SU-DHL-6 (cell line): ENCODE results near the gene GARIN5A.

Experiments used
- H2AFZ ChIP-seq: fragments of 200-600 bp; sonication (generic); 2 replicates; pipeline ENCODE4 v1.6.1; 2014; ENCODE audit warnings: low read depth, mild to moderate bottlenecking, moderate library complexity, mixed read lengths, antibody characterized with exemption, low read length; ENCODE audit not compliant: severe bottlenecking
- H3F3A ChIP-seq: fragments of 200-600 bp; shearing (Covaris generic); 2 replicates; pipeline ENCODE4 v1.6.0; 2016; ENCODE audit warnings: antibody characterized with exemption, mild to moderate bottlenecking; ENCODE audit not compliant: insufficient read depth
- H3K27ac ChIP-seq: fragments of 200-600 bp; sonication (generic); 2 replicates; pipeline ENCODE4 v1.5.1; 2016; ENCODE audit warnings: low read depth, mild to moderate bottlenecking, low read length, moderate library complexity, mixed read lengths
- H3K27me3 ChIP-seq: fragments of 200-600 bp; sonication (generic), shearing (Covaris generic); 2 replicates; pipeline ENCODE4 v1.6.0; 2014; ENCODE audit warnings: mild to moderate bottlenecking, low read length
- H3K36me3 ChIP-seq: fragments of 200-600 bp; sonication (generic); 2 replicates; pipeline ENCODE4 v1.6.1; 2014; ENCODE audit warnings: mild to moderate bottlenecking, low read length, mixed read lengths
- H3K4me2 ChIP-seq: fragments of 300-600, 200-600 bp; shearing (Covaris generic), sonication (generic); 2 replicates; pipeline ENCODE4 v1.6.0; 2014; ENCODE audit warnings: low read length, low read depth, mild to moderate bottlenecking; ENCODE audit not compliant: poor library complexity, severe bottlenecking
- H3K4me3 ChIP-seq: fragments of 200-600 bp; sonication (generic); 2 replicates; pipeline ENCODE4 v1.5.1; 2014; ENCODE audit warnings: antibody characterized with exemption, low read length, mild to moderate bottlenecking, mixed read lengths; ENCODE audit not compliant: insufficient read depth, poor library complexity, severe bottlenecking
- H3K79me2 ChIP-seq: fragments of 200-600 bp; sonication (generic); 2 replicates; pipeline ENCODE4 v1.6.1; 2014; ENCODE audit warnings: mild to moderate bottlenecking, low read length, moderate library complexity; ENCODE audit not compliant: insufficient read depth
- H3K9ac ChIP-seq: fragments of 200-600 bp; sonication (generic); 2 replicates; pipeline ENCODE4 v1.7.0; 2014; ENCODE audit warnings: mild to moderate bottlenecking, low read length
- H3K9me2 ChIP-seq: fragments of 200-600 bp; sonication (generic); replicated peaks from 2 replicates; pipeline ENCODE4 v1.6.1; 2014; ENCODE audit warnings: low read length; ENCODE audit not compliant: insufficient read depth
- H3K9me3 ChIP-seq: fragments of 200-600 bp; sonication (generic); 2 replicates; pipeline ENCODE4 v1.6.1; 2014; ENCODE audit warnings: low read length, mixed read lengths; ENCODE audit not compliant: insufficient read depth
- H4K20me1 ChIP-seq: fragments of 200-600 bp; sonication (generic); 2 replicates; pipeline ENCODE4 v1.6.1; 2014; ENCODE audit warnings: low read depth, mild to moderate bottlenecking, antibody characterized with exemption, low read length, moderate library complexity, mixed read lengths
- CTCF ChIP-seq: fragments of 200-600 bp; sonication (generic); IDR thresholded peaks from one replicate; pipeline ENCODE4 v1.5.1; 2017; ENCODE audit warnings: antibody characterized with exemption, mild to moderate bottlenecking, low read length, moderate library complexity; ENCODE audit not compliant: insufficient read depth, poor library complexity, severe bottlenecking
- EZH2phosphoT487 ChIP-seq: fragments of 200-600 bp; sonication (generic), shearing (Covaris generic); conservative IDR thresholded peaks from 2 replicates; pipeline ENCODE4 v1.6.1; 2018; ENCODE audit warnings: mild to moderate bottlenecking, antibody characterized with exemption, low read length, moderate library complexity, mixed read lengths

Gene GARIN5A

GRCh38 chr19:50493171-50493570 lies 16.5 kb upstream of the GARIN5A start:
- no peak for TF ChIP-seq CTCF
- TF ChIP-seq EZH2phosphoT487, result no peak
- H3K9ac ChIP-seq, result no peak overlapping the region
- H3K9me2 ChIP-seq, result no peaks in the 10 kb centered on the region
- no peaks in the 10 kb centered on the region for H3K9me3 ChIP-seq
- no peak overlapping the region for H2AFZ ChIP-seq
- no peak overlapping the region for H3K27ac ChIP-seq
- H3K4me2 ChIP-seq, result no peak overlapping the region
- H3K36me3 ChIP-seq, result no peaks in the 10 kb centered on the region
- H3F3A ChIP-seq, result no peaks in the 10 kb centered on the region
- no peaks in the 10 kb centered on the region for H3K79me2 ChIP-seq
- H3K27me3 ChIP-seq, result no peaks in the 10 kb centered on the region
- no peaks in the 10 kb centered on the region for H4K20me1 ChIP-seq
- no peak overlapping the region for H3K4me3 ChIP-seq

GRCh38 chr19:50492303-50493052 lies 15.8 kb upstream of the GARIN5A start:
- Histone ChIP-seq H3K4me2 (no peak overlapping the region), H4K20me1 (no peaks in the 10 kb centered on the region), H2AFZ (no peak overlapping the region), H3K27me3 (no peaks in the 10 kb centered on the region), H3F3A (no peaks in the 10 kb centered on the region), H3K4me3 (no peak overlapping the region), H3K27ac (no peak overlapping the region), H3K9ac (no peak overlapping the region), H3K36me3 (no peaks in the 10 kb centered on the region), H3K9me3 (no peaks in the 10 kb centered on the region), H3K79me2 (no peaks in the 10 kb centered on the region), H3K9me2 (no peaks in the 10 kb centered on the region)
- no peak for TF ChIP-seq CTCF
- TF ChIP-seq EZH2phosphoT487, result no peak

GRCh38 chr19:50490991-50491472 lies 14.4 kb upstream of the GARIN5A start:
- no peak overlapping the region for H3K27ac ChIP-seq
- no peak overlapping the region for H3K9ac ChIP-seq

More at GRCh38 chr19:50490991-50491472, 14.4 kb upstream of the GARIN5A start:
- H3K4me3 ChIP-seq, result no peak overlapping the region
- H3K9me2 ChIP-seq, result no peaks in the 10 kb centered on the region
- H2AFZ ChIP-seq, result no peak overlapping the region
- H3K4me2 ChIP-seq, result no peak overlapping the region
- H4K20me1 ChIP-seq, result no peaks in the 10 kb centered on the region
- H3K27me3 ChIP-seq, result no peaks in the 10 kb centered on the region
- 0 out of 2 replicates have a peak, but pooled peaks cover 3% of the 10 kb centered on the region for H3K36me3 ChIP-seq
- TF ChIP-seq EZH2phosphoT487 (no peak), CTCF (no peak)
- no peaks in the 10 kb centered on the region for H3F3A ChIP-seq
- H3K9me3 ChIP-seq, result peaks cover 6% of the 10 kb centered on the region; the same call in 1 of the 2 replicates
- no peaks in the 10 kb centered on the region for H3K79me2 ChIP-seq
